Measurements from ENCODE around the gene PRKN.

The PRKN gene

GRCh38 chr6:161676586-161676985 is 1051.0 kb downstream of the PRKN start:
- no peak for FAIRE-seq

- no peak for FAIRE-seq
These were observed 1052.5 kb downstream of the PRKN start for GRCh38 chr6:161674930-161675682.

GRCh38 chr6:161673026-161673425 is 1054.5 kb downstream of the PRKN start:
- FAIRE-seq = no peak

- no peak for FAIRE-seq
These were observed 1056.4 kb downstream of the PRKN start for GRCh38 chr6:161671117-161671516.

- FAIRE-seq = no peak
These were observed 1058.9 kb downstream of the PRKN start for GRCh38 chr6:161668665-161669064.

- no peak for FAIRE-seq
These were observed 1059.6 kb downstream of the PRKN start for GRCh38 chr6:161667957-161668356.

- FAIRE-seq = no peak
These were observed 1063.9 kb downstream of the PRKN start for GRCh38 chr6:161663682-161664081.

GRCh38 chr6:161660666-161661571 is 1066.6 kb downstream of the PRKN start:
- FAIRE-seq = no peak

GRCh38 chr6:161658211-161658610 is 1069.4 kb downstream of the PRKN start:
- no peak for FAIRE-seq

GRCh38 chr6:161654209-161654608 is 1073.4 kb downstream of the PRKN start:
- FAIRE-seq = no peak

GRCh38 chr6:161651949-161652348 is 1075.6 kb downstream of the PRKN start:
- no peak for FAIRE-seq

GRCh38 chr6:161649841-161650240 is 1077.7 kb downstream of the PRKN start:
- no peak for FAIRE-seq

GRCh38 chr6:161649068-161649467 is 1078.5 kb downstream of the PRKN start:
- no peak for FAIRE-seq

- no peak for FAIRE-seq
These were observed 1080.3 kb downstream of the PRKN start for GRCh38 chr6:161647234-161647633.

GRCh38 chr6:161644521-161644920 is 1083.0 kb downstream of the PRKN start:
- FAIRE-seq = no peak

GRCh38 chr6:161641175-161641574 is 1086.4 kb downstream of the PRKN start:
- no peak for FAIRE-seq

- FAIRE-seq = no peak
These were observed 1087.8 kb downstream of the PRKN start for GRCh38 chr6:161639772-161640171.

- FAIRE-seq = no peak
These were observed 1089.9 kb downstream of the PRKN start for GRCh38 chr6:161637658-161638057.

- FAIRE-seq = no peak
These were observed 1090.6 kb downstream of the PRKN start for GRCh38 chr6:161636882-161637430.

GRCh38 chr6:161635975-161636374 is 1091.6 kb downstream of the PRKN start:
- no peak for FAIRE-seq

- no peak for FAIRE-seq
These were observed 1092.7 kb downstream of the PRKN start for GRCh38 chr6:161634916-161635315.

GRCh38 chr6:161631676-161632194 is 1095.8 kb downstream of the PRKN start:
- no peak for FAIRE-seq

GRCh38 chr6:161630674-161631073 is 1096.9 kb downstream of the PRKN start:
- no peak for FAIRE-seq

Data from A204.1 (cell line).